GM18507 (cell line): ENCODE data around the gene CFAP58.

Experiments
- DNase-seq: peaks from one replicate; pipeline ENCODE4 v3.0.0; 2011; ENCODE audit warnings: low read depth; ENCODE audit not compliant: insufficient read length; ENCODE audit errors: extremely low spot score
- FAIRE-seq: peaks from 2 replicates; lab custom pipeline; 2011; peaks lifted over from hg19 to GRCh38; lab: Jason Lieb, UNC

CFAP58 gene

DNA sequence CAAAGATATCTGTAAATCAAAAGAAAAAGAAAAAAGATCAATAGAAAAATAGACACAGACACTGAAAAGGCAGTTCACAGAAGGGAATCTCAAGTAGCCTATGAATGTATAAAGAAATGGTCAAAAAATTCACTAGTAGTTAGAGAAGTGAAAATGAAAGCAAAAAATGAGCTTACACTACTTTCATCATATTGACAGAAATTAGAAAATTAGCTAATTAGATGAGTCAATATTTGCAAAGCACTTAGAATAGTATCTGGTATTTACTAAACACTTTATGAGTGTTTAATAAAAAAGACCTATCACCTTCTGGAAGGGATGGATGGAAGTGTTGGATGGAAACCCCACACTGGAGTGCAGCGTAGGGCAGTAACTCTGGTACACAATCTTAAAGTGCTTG is 1.7 kb upstream of the CFAP58 start:
- FAIRE-seq (peak; percentile 12), DNase-seq (no peak)

- no peak for FAIRE-seq
- no peak for DNase-seq
Measured at GRCh38 chr10:104359811-104360210, 6.2 kb downstream of the CFAP58 start.

GRCh38 chr10:104367904-104368303 is 14.3 kb downstream of the CFAP58 start:
- no peak for DNase-seq
- no peak for FAIRE-seq

GRCh38 chr10:104368381-104368780 is 14.7 kb downstream of the CFAP58 start:
- no peak for DNase-seq
- no peak for FAIRE-seq

GRCh38 chr10:104371753-104372152 is 18.1 kb downstream of the CFAP58 start:
- DNase-seq: no peak
- no peak for FAIRE-seq

- no peak for DNase-seq
- FAIRE-seq: no peak
Measured at GRCh38 chr10:104374591-104374990, 21.0 kb downstream of the CFAP58 start.

DNA sequence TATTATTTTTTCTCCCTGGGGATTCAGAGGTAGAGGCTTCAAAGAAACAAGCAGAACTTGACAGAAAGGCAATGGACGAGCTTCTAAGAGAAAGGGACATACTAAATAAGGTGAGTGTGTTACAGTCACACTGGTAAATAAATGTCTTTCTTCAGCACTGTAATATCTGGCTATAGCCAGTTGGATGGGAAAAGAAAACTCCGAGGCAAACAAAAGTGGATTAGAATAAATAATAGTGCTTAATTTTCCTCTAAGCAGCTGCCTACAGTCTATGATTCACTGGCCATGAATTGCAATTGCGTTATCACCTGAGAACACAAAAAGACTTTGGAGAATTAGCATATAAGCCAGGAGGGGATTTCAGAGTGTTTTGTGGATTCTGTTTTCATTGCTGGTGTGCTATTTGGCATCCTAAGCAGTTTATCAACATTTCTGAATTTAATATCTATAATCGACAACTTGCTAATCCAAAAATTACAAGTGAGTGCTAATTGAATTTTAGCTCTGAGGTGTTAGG is 23.2 kb downstream of the CFAP58 start:
- no peak for DNase-seq
- FAIRE-seq: no peak

- no peak for DNase-seq
Measured at GRCh38 chr10:104380336-104380735, 26.7 kb downstream of the CFAP58 start.

GRCh38 chr10:104387130-104387888 is 33.7 kb downstream of the CFAP58 start:
- peak; percentile 4 for DNase-seq

More at GRCh38 chr10:104380336-104380735, 26.7 kb downstream of the CFAP58 start:
- no peak for FAIRE-seq

GRCh38 chr10:104388830-104389229 is 35.2 kb downstream of the CFAP58 start:
- FAIRE-seq (no peak), DNase-seq (no peak)

More at GRCh38 chr10:104387130-104387888, 33.7 kb downstream of the CFAP58 start:
- FAIRE-seq: peak; percentile 69

GRCh38 chr10:104391150-104391968 is 37.7 kb downstream of the CFAP58 start:
- DNase-seq (no peak), FAIRE-seq (no peak)

- DNase-seq (no peak), FAIRE-seq (no peak)
Measured at GRCh38 chr10:104391969-104392296, 38.3 kb downstream of the CFAP58 start.

GRCh38 chr10:104393387-104393786 is 39.8 kb downstream of the CFAP58 start:
- FAIRE-seq: no peak
- no peak for DNase-seq

- FAIRE-seq: no peak
Measured at GRCh38 chr10:104396581-104396980, 42.9 kb downstream of the CFAP58 start.

DNA sequence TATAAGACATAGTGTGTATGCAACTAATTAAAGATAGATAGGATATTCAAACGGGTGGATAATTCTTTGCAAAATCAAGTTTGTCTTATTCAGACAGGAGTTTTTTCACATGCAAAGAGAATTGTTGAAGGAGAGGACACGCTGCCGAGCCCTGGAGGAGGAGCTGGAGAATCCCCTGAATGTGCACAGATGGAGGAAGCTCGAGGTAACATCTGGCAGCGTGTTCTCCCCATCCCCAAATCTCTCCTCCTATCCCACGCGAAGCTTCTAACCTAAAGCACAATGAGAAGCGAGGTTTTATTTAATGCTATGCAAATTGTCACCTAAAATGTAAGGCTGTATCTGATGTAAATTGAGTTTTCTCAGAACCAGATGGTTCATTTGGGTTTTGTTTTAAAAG is 50.0 kb downstream of the CFAP58 start:
- FAIRE-seq (no peak), DNase-seq (no peak)

More at GRCh38 chr10:104396581-104396980, 42.9 kb downstream of the CFAP58 start:
- DNase-seq: no peak

- DNase-seq (no peak), FAIRE-seq (peak; percentile 62)
Measured at GRCh38 chr10:104406715-104407650, 53.4 kb downstream of the CFAP58 start.

- FAIRE-seq: no peak
Measured at GRCh38 chr10:104413528-104413927, 59.9 kb downstream of the CFAP58 start.

GRCh38 chr10:104415526-104416165 is 62.0 kb downstream of the CFAP58 start:
- DNase-seq (no peak), FAIRE-seq (no peak)

More at GRCh38 chr10:104413528-104413927, 59.9 kb downstream of the CFAP58 start:
- DNase-seq: no peak

GRCh38 chr10:104416851-104417250 is 63.2 kb downstream of the CFAP58 start:
- DNase-seq (no peak), FAIRE-seq (no peak)
